HepG2 (cell line): ENCODE results near the gene QDPR. TPM values are rescaled to one million over a fixed set of nuclear protein-coding genes. Genes with fewer than 3 reads are reported as not detected.

Experiments
- CBX5 ChIP-seq: sonication (generic); formaldehyde crosslinking; IDR thresholded peaks from 2 replicates; pipeline ENCODE4 v1.4.0; 2020; ENCODE audit warnings: missing genetic modification reagents, borderline replicate concordance
- KAT8 ChIP-seq: IDR thresholded peaks from 2 replicates; pipeline ENCODE4 v1.6.1; 2016; ENCODE audit warnings: missing genetic modification reagents, missing compliant biosample characterization
- YEATS2 ChIP-seq: sonication (generic); formaldehyde crosslinking; IDR thresholded peaks from 2 replicates; pipeline ENCODE4 v1.4.0; 2020; ENCODE audit warnings: missing genetic modification reagents, borderline replicate concordance
- YY1 ChIP-seq: IDR thresholded peaks from 2 replicates; pipeline ENCODE4 v1.6.1; 2011; ENCODE audit warnings: low read length, low read depth, moderate library complexity, mild to moderate bottlenecking; ENCODE audit not compliant: insufficient read depth, insufficient replicate concordance
- ZFYVE20 ChIP-seq: sonication (generic); formaldehyde crosslinking; IDR thresholded peaks from 2 replicates; pipeline ENCODE4 v1.8.0; 2023; ENCODE audit warnings: low read depth, mild to moderate bottlenecking, moderate library complexity, missing genetic modification reagents, borderline replicate concordance
- ZNF263 ChIP-seq: sonication (generic); formaldehyde crosslinking; IDR thresholded peaks from 2 replicates; pipeline ENCODE4 v1.4.0; 2020; ENCODE audit warnings: missing genetic modification reagents
- ZNF841 ChIP-seq: sonication (generic); formaldehyde crosslinking; IDR thresholded peaks from 2 replicates; pipeline ENCODE4 v1.8.1; 2023; ENCODE audit warnings: missing genetic modification reagents, borderline replicate concordance
- polyA plus RNA-seq, 8 experiments: library from polyadenylated mRNA; depleted of rRNA in 3 of 8; stranded (reverse) in 7 of 8; unstranded in 1 of 8; fragments of >200 nt; fragmentation: Illumina TruSeq in 4 of 8; extraction: Trizol in 4 of 8; gene quantifications; 2 replicates each; pipeline versions ENCODE4 v1.2.1 to v1.2.3, GENCODE V29; 2011 to 2016; ENCODE audit warnings: low read depth in 4 of 8, missing spikeins in 1 of 8, mixed read lengths in 1 of 8; ENCODE audit not compliant: insufficient read depth in 1 of 8
- total RNA-seq, 5 experiments: library from RNA; depleted of rRNA; stranded (reverse); fragments of >200 nt; fragmentation: Illumina TruSeq; extraction: Trizol; gene quantifications; 2 replicates each; pipeline ENCODE4 v1.2.3, GENCODE V29; 2016; ENCODE audit warnings: low read depth in 1 of 5
- TF ChIP-seq, protein P1 (sequence below): sonication (generic); formaldehyde crosslinking; IDR thresholded peaks from one replicate; pipeline ENCODE4 v1.5.1; 2020; ENCODE audit warnings: mild to moderate bottlenecking, missing genetic modification reagents; ENCODE audit errors: not compliant biosample characterization
- TF ChIP-seq, protein P2 (sequence below): sonication (generic); formaldehyde crosslinking; IDR thresholded peaks from 2 replicates; pipeline ENCODE4 v1.5.1; 2020; ENCODE audit warnings: mild to moderate bottlenecking, moderate library complexity, missing genetic modification reagents
- TF ChIP-seq, protein P3 (sequence below): sonication (generic); formaldehyde crosslinking; IDR thresholded peaks from 2 replicates; pipeline ENCODE4 v1.8.0; 2022; ENCODE audit warnings: missing genetic modification reagents, mild to moderate bottlenecking, inconsistent platforms, borderline replicate concordance
- TF ChIP-seq, protein P4 (sequence below): sonication (generic); formaldehyde crosslinking; IDR thresholded peaks from 2 replicates; pipeline ENCODE4 v1.4.0; 2020; ENCODE audit warnings: missing genetic modification reagents

QDPR gene
- total and polyA plus RNA-seq, 2 of the 13 experiments (the other 11 are each of a cell fraction or from before 2014, with no cell fraction given), result 9.9 to 95.5 TPM

DNA sequence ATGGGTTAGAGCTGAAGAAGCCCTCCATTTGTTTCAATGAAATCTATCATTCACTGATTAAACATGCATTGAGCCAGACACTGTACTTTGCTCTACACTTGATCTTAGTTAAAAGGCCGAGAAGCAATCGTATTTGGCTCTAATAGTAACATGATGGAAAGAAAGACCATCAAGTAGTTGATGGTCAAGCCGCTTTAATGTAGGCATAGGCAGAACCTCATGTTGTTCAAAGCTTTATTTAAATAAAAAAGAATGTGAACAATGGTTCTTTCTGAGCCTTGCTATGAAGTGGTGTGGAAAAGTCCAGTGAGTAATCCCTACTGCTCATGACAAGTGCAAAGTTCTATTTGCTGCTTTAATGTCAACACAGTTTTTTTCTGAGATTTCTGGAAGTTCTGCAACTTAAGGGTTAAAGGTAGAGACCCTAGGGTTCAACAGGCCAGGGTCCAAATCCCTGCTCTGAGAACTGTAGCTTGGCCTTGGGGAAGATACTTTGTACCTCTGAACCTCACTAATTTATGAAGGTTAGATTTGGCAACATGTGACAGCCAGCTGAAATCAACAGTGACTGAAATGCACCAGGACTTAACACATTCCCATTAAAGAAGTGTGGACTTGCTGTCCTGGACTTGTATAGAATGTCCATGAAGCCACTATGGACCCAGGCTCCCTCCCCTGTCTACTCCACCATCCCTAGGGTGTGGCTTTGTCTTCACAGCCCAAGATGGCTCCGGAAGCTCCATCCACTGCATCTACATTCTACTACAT, 47.2 kb upstream of the QDPR start (continued):
- TF ChIP-seq, protein P1, sequence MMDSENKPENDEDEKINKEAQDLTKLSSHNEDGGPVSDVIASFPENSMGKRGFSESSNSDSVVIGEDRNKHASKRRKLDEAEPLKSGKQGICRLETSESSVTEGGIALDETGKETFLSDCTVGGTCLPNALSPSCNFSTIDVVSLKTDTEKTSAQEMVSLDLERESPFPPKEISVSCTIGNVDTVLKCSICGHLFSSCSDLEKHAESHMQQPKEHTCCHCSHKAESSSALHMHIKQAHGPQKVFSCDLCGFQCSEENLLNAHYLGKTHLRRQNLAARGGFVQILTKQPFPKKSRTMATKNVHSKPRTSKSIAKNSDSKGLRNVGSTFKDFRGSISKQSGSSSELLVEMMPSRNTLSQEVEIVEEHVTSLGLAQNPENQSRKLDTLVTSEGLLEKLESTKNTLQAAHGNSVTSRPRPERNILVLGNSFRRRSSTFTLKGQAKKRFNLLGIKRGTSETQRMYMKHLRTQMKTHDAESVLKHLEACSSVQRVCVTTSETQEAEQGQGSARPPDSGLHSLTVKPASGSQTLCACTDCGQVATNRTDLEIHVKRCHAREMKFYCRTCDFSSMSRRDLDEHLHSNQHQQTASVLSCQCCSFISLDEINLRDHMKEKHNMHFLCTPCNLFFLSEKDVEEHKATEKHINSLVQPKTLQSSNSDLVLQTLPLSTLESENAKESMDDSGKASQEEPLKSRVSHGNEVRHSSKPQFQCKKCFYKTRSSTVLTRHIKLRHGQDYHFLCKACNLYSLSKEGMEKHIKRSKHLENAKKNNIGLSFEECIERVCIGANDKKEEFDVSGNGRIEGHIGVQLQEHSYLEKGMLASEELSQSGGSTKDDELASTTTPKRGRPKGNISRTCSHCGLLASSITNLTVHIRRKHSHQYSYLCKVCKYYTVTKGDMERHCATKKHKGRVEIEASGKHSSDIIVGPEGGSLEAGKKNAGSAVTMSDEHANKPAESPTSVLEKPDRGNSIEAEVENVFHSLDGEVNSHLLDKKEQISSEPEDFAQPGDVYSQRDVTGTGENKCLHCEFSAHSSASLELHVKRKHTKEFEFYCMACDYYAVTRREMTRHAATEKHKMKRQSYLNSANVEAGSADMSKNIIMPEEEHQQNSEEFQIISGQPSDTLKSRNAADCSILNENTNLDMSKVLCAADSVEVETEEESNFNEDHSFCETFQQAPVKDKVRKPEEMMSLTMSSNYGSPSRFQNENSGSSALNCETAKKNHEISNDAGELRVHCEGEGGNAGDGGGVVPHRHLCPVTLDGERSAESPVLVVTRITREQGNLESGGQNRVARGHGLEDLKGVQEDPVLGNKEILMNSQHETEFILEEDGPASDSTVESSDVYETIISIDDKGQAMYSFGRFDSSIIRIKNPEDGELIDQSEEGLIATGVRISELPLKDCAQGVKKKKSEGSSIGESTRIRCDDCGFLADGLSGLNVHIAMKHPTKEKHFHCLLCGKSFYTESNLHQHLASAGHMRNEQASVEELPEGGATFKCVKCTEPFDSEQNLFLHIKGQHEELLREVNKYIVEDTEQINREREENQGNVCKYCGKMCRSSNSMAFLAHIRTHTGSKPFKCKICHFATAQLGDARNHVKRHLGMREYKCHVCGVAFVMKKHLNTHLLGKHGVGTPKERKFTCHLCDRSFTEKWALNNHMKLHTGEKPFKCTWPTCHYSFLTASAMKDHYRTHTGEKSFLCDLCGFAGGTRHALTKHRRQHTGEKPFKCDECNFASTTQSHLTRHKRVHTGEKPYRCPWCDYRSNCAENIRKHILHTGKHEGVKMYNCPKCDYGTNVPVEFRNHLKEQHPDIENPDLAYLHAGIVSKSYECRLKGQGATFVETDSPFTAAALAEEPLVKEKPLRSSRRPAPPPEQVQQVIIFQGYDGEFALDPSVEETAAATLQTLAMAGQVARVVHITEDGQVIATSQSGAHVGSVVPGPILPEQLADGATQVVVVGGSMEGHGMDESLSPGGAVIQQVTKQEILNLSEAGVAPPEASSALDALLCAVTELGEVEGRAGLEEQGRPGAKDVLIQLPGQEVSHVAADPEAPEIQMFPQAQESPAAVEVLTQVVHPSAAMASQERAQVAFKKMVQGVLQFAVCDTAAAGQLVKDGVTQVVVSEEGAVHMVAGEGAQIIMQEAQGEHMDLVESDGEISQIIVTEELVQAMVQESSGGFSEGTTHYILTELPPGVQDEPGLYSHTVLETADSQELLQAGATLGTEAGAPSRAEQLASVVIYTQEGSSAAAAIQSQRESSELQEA, result no peak
- TF ChIP-seq, protein P2, sequence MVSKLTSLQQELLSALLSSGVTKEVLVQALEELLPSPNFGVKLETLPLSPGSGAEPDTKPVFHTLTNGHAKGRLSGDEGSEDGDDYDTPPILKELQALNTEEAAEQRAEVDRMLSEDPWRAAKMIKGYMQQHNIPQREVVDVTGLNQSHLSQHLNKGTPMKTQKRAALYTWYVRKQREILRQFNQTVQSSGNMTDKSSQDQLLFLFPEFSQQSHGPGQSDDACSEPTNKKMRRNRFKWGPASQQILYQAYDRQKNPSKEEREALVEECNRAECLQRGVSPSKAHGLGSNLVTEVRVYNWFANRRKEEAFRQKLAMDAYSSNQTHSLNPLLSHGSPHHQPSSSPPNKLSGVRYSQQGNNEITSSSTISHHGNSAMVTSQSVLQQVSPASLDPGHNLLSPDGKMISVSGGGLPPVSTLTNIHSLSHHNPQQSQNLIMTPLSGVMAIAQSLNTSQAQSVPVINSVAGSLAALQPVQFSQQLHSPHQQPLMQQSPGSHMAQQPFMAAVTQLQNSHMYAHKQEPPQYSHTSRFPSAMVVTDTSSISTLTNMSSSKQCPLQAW (CRISPR knock-in tag), result peak; percentile 51; the same call in 1 of the 2 replicates
- TF ChIP-seq YEATS2 (CRISPR knock-in tag) (no peak; the same call in 1 of the 2 replicates), ZFYVE20 (CRISPR knock-in tag) (no peak), YY1 (no peak), KAT8 (CRISPR knock-in tag) (peak; percentile 83), ZNF841 (CRISPR knock-in tag) (no peak), ZNF263 (CRISPR knock-in tag) (peak; percentile 46; the same call in 1 of the 2 replicates), CBX5 (CRISPR knock-in tag) (peak; percentile 54; the same call in 1 of the 2 replicates)
- TF ChIP-seq, protein P3, sequence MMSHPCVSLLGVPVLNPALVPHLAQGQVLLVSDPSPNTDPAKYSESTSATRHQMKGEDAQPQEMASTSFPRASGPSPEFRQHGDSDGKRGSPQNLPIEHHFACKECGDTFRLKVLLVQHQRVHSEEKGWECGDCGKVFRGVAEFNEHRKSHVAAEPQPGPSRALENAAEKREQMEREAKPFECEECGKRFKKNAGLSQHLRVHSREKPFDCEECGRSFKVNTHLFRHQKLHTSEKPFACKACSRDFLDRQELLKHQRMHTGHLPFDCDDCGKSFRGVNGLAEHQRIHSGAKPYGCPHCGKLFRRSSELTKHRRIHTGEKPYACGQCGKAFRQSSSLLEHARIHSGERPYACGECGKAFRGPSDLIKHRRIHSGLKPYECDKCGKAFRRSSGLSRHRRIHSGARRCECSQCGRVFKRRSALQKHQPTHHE (CRISPR knock-in tag), result 0 out of 2 replicates have a peak, but pooled peaks have one; percentile 53
- TF ChIP-seq, protein P4, sequence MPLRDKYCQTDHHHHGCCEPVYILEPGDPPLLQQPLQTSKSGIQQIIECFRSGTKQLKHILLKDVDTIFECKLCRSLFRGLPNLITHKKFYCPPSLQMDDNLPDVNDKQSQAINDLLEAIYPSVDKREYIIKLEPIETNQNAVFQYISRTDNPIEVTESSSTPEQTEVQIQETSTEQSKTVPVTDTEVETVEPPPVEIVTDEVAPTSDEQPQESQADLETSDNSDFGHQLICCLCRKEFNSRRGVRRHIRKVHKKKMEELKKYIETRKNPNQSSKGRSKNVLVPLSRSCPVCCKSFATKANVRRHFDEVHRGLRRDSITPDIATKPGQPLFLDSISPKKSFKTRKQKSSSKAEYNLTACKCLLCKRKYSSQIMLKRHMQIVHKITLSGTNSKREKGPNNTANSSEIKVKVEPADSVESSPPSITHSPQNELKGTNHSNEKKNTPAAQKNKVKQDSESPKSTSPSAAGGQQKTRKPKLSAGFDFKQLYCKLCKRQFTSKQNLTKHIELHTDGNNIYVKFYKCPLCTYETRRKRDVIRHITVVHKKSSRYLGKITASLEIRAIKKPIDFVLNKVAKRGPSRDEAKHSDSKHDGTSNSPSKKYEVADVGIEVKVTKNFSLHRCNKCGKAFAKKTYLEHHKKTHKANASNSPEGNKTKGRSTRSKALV (CRISPR knock-in tag), result no peak
